Large intestine (tissue), 3 donors: ENCODE results near the gene ITGA1. TPM values are rescaled to one million over a fixed set of nuclear protein-coding genes. Genes with fewer than 3 reads are reported as not detected.
"Not testable (repeated sequence)": the region's sequence is repeated elsewhere in the genome, so short reads cannot be mapped to it uniquely, and the experiment has no call there.

Source experiments
- DNase-seq, 2 donors: peaks; one replicate each; pipeline versions ENCODE4 v3.0.0 to v3.0.0-alpha.2; 2013
- H3K27ac ChIP-seq: one replicate; pipeline ENCODE4 v1.5.1; 2013; ENCODE audit warnings: low read length
- H3K27me3 ChIP-seq: 2 replicates; pipeline ENCODE4 v1.6.1; 2013; ENCODE audit warnings: low read length; ENCODE audit not compliant: control insufficient read depth, insufficient read depth
- H3K36me3 ChIP-seq: 2 replicates; pipeline ENCODE4 v1.6.1; 2013; ENCODE audit warnings: low read length; ENCODE audit not compliant: control insufficient read depth, insufficient read depth
- H3K4me1 ChIP-seq: one replicate; pipeline ENCODE4 v1.6.1; 2013; ENCODE audit warnings: low read length; ENCODE audit not compliant: control insufficient read depth, insufficient read depth
- H3K4me3 ChIP-seq: one replicate; pipeline ENCODE4 v1.5.1; 2013; ENCODE audit warnings: low read length
- H3K9me3 ChIP-seq: one replicate; pipeline ENCODE4 v1.6.1; 2013; ENCODE audit warnings: mild to moderate bottlenecking, low read depth, low read length, moderate library complexity; ENCODE audit not compliant: control insufficient read depth
- WGBS: methylation state at CpG from one replicate; pipeline ENCODE4 v1.1.5; 2013; ENCODE audit warnings: low lambda C conversion rate; ENCODE audit not compliant: insufficient coverage; 5-methylcytosine and 5-hydroxymethylcytosine counted together
- polyA plus RNA-seq: library from polyadenylated mRNA; unstranded; fragments of 120-200 nt; gene quantifications from one replicate; pipeline ENCODE4 v1.2.1, GENCODE V29; 2013

The ITGA1 gene
- polyA plus RNA-seq, 1 donor, result 30.8 TPM

- no CpG with 5 or more reads among the region's 2 CpGs for WGBS
- Histone ChIP-seq H3K4me1 (peaks cover 12% of the 10 kb centered on the region), H3K9me3 (no peaks in the 10 kb centered on the region), H3K27ac (no peak overlapping the region), H3K4me3 (no peak overlapping the region), H3K27me3 (no peaks in the 10 kb centered on the region), H3K36me3 (no peaks in the 10 kb centered on the region)
- DNase-seq, result no peak
Observed at GRCh38 chr5:52961274-52961681, 173.6 kb downstream of the ITGA1 start.

GRCh38 chr5:52963636-52964035 is 175.9 kb downstream of the ITGA1 start:
- Histone ChIP-seq H3K36me3 (no peaks in the 10 kb centered on the region), H3K4me1 (no peaks in the 10 kb centered on the region), H3K27me3 (no peaks in the 10 kb centered on the region), H3K27ac (no peak overlapping the region), H3K4me3 (no peak overlapping the region), H3K9me3 (no peaks in the 10 kb centered on the region)
- WGBS, result no CpG with 5 or more reads among the region's 1 CpG
- DNase-seq, result no peak

GRCh38 chr5:52964138-52964537 is 176.4 kb downstream of the ITGA1 start:
- Histone ChIP-seq H3K36me3 (no peaks in the 10 kb centered on the region), H3K4me3 (no peak overlapping the region), H3K27me3 (no peaks in the 10 kb centered on the region), H3K9me3 (no peaks in the 10 kb centered on the region), H3K27ac (no peak overlapping the region), H3K4me1 (no peaks in the 10 kb centered on the region)
- DNase-seq, result no peak
- no CpG with 5 or more reads among the region's 1 CpG for WGBS

- not testable (repeated sequence) for H3K9me3 ChIP-seq, DNase-seq
- whole genome bisulfite sequencing, result no CpG with 5 or more reads among the region's 7 CpGs
Observed at GRCh38 chr5:52976157-52976556, 188.4 kb downstream of the ITGA1 start.

GRCh38 chr5:52977264-52977897 is 189.7 kb downstream of the ITGA1 start:
- Histone ChIP-seq H3K27me3 (no peaks in the 10 kb centered on the region), H3K9me3 (peaks cover 4% of the 10 kb centered on the region), H3K4me1 (no peaks in the 10 kb centered on the region), H3K36me3 (no peaks in the 10 kb centered on the region), H3K4me3 (no peak overlapping the region), H3K27ac (no peak overlapping the region)
- no CpG with 5 or more reads among the region's 7 CpGs for WGBS
- no peak for DNase-seq

More at GRCh38 chr5:52976157-52976556, 188.4 kb downstream of the ITGA1 start:
- not testable (repeated sequence) for H3K4me1 ChIP-seq, H3K4me3 ChIP-seq, H3K27ac ChIP-seq, H3K36me3 ChIP-seq, H3K27me3 ChIP-seq

GRCh38 chr5:52981507-52981906 is 193.8 kb downstream of the ITGA1 start:
- H3K4me3 ChIP-seq, result no peak overlapping the region
- no peak for DNase-seq
- no peaks in the 10 kb centered on the region for H3K27me3 ChIP-seq
- H3K27ac ChIP-seq, result no peak overlapping the region
- no CpG with 5 or more reads among the region's 4 CpGs for WGBS
- H3K4me1 ChIP-seq, result no peaks in the 10 kb centered on the region
- H3K9me3 ChIP-seq, result peaks cover 1% of the 10 kb centered on the region
- H3K36me3 ChIP-seq, result no peaks in the 10 kb centered on the region

GRCh38 chr5:52983731-52984636 is 196.3 kb downstream of the ITGA1 start:
- no peak for DNase-seq
- 34% methylated on average over 2 of the region's 3 CpGs for WGBS
- H3K27ac ChIP-seq, result no peak overlapping the region
- H3K4me3 ChIP-seq, result no peak overlapping the region
- no peaks in the 10 kb centered on the region for H3K27me3 ChIP-seq
- no peaks in the 10 kb centered on the region for H3K9me3 ChIP-seq
- no peaks in the 10 kb centered on the region for H3K36me3 ChIP-seq
- H3K4me1 ChIP-seq, result peaks cover 8% of the 10 kb centered on the region

GRCh38 chr5:52985306-52985705 is 197.6 kb downstream of the ITGA1 start:
- Histone ChIP-seq H3K27ac (no peak overlapping the region), H3K27me3 (peaks cover 3% of the 10 kb centered on the region), H3K4me3 (no peak overlapping the region), H3K36me3 (no peaks in the 10 kb centered on the region), H3K4me1 (peaks cover 8% of the 10 kb centered on the region), H3K9me3 (no peaks in the 10 kb centered on the region)
- no peak for DNase-seq
- WGBS, result 100% methylated on average over 1 of the region's 3 CpGs

GRCh38 chr5:52987711-52988331 is 200.1 kb downstream of the ITGA1 start:
- peaks cover 8% of the 10 kb centered on the region for H3K4me1 ChIP-seq
- H3K9me3 ChIP-seq, result no peaks in the 10 kb centered on the region
- DNase-seq, result peak; percentile 41 to 83
- H3K27me3 ChIP-seq, result peaks cover 3% of the 10 kb centered on the region
- no peaks in the 10 kb centered on the region for H3K36me3 ChIP-seq
- no CpG with 5 or more reads among the region's 4 CpGs for WGBS
- H3K4me3 ChIP-seq, result no peak overlapping the region
- peak overlapping the region; percentile 80 for H3K27ac ChIP-seq

GRCh38 chr5:52988335-52989024 is 200.8 kb downstream of the ITGA1 start:
- H3K9me3 ChIP-seq, result no peaks in the 10 kb centered on the region
- H3K27me3 ChIP-seq, result peaks cover 3% of the 10 kb centered on the region
- peak in 1 of 2 donors; percentile 53 for DNase-seq
- H3K4me1 ChIP-seq, result peaks cover 8% of the 10 kb centered on the region
- no peaks in the 10 kb centered on the region for H3K36me3 ChIP-seq
- peak overlapping the region; percentile 75 for H3K4me3 ChIP-seq
- peak overlapping the region; percentile 80 for H3K27ac ChIP-seq
- WGBS, result 50% methylated on average over 1 of the region's 16 CpGs
